IMR-90 (cell line): Measurements from ENCODE around the gene COPZ1. TPM values are rescaled to one million over a fixed set of nuclear protein-coding genes. Genes with fewer than 3 reads are reported as not detected.

Experiments used
- ATAC-seq: fragments of 200-7000 bp; cut with Tn5 transposase; 2 replicates; pipeline ENCODE4 v1.9.1; 2020; ENCODE audit warnings: low read depth, mild to moderate bottlenecking, moderate library complexity
- BruUV-seq: library from RNA; stranded (reverse); fragments of 400-500 nt; replicated peaks from 2 replicates; lab custom pipeline; 2021; lab: Mats Ljungman, UMichigan
- CTCF ChIA-PET: fragments of 300-600 bp; formaldehyde crosslinking; extraction: SDS; loops from one replicate; lab custom pipeline; 2021; ENCODE audit warnings: antibody characterized with exemption; lab: Yijun Ruan, JAX
- POLR2A ChIA-PET: fragments of 300-600 bp; sonication (Branson Sonifier 250); formaldehyde crosslinking; loops from one replicate; lab custom pipeline; 2022; ENCODE audit warnings: antibody characterized with exemption; ENCODE audit not compliant: unreplicated experiment; lab: Charles Lee
- DNase-seq: peaks from one replicate; pipeline ENCODE4 v3.0.0; 2013
- H2AFZ ChIP-seq: replicated peaks from 2 replicates; pipeline ENCODE3; 2013; ENCODE audit warnings: low read length, mild to moderate bottlenecking; ENCODE audit not compliant: poor library complexity
- H2AK5ac ChIP-seq: 2 replicates; pipeline ENCODE4 v1.6.1; 2013; ENCODE audit warnings: low read depth, low read length, inconsistent platforms
- H2AK9ac ChIP-seq: replicated peaks from 2 replicates; pipeline ENCODE3; 2013; ENCODE audit warnings: mild to moderate bottlenecking, low read depth, low read length, moderate library complexity; ENCODE audit not compliant: poor library complexity
- H2BK120ac ChIP-seq: 2 replicates; pipeline ENCODE4 v1.6.1; 2013; ENCODE audit warnings: low read depth, low read length, inconsistent platforms
- H2BK15ac ChIP-seq: 3 replicates; pipeline ENCODE4 v1.6.1; 2013; ENCODE audit warnings: low read depth, low read length, inconsistent platforms
- H2BK20ac ChIP-seq: 2 replicates; pipeline ENCODE4 v1.6.1; 2013; ENCODE audit warnings: low read depth, mild to moderate bottlenecking, inconsistent platforms, low read length, moderate library complexity
- H2BK5ac ChIP-seq: 2 replicates; pipeline ENCODE4 v1.6.1; 2013; ENCODE audit warnings: mild to moderate bottlenecking, low read depth, low read length, inconsistent platforms; ENCODE audit not compliant: poor library complexity, severe bottlenecking
- H3K14ac ChIP-seq: replicated peaks from 2 replicates; pipeline ENCODE4 v1.6.1; 2013; ENCODE audit warnings: low read depth, low read length, inconsistent platforms
- H3K18ac ChIP-seq: 2 replicates; pipeline ENCODE4 v1.6.1; 2013; ENCODE audit warnings: low read depth, low read length, control low read depth
- H3K23ac ChIP-seq: 2 replicates; pipeline ENCODE4 v1.6.1; 2013; ENCODE audit warnings: low read depth, low read length, inconsistent platforms
- H3K27ac ChIP-seq: 2 replicates; pipeline ENCODE4 v1.5.1; 2013; ENCODE audit warnings: mild to moderate bottlenecking, control low read depth, low read length; ENCODE audit not compliant: insufficient read depth
- H3K27me3 ChIP-seq: 2 replicates; pipeline ENCODE4 v1.6.1; 2013; ENCODE audit warnings: low read length; ENCODE audit not compliant: control insufficient read depth, insufficient read depth
- H3K36me3 ChIP-seq: 2 replicates; pipeline ENCODE4 v1.6.1; 2013; ENCODE audit warnings: low read length, mixed read lengths; ENCODE audit not compliant: control insufficient read depth, insufficient read depth
- H3K4ac ChIP-seq: 2 replicates; pipeline ENCODE4 v1.6.1; 2013; ENCODE audit warnings: low read depth, low read length, inconsistent platforms
- H3K4me1 ChIP-seq: 2 replicates; pipeline ENCODE4 v1.6.1; 2013; ENCODE audit warnings: low read length, mixed read lengths; ENCODE audit not compliant: control insufficient read depth, insufficient read depth
- H3K4me2 ChIP-seq: 2 replicates; pipeline ENCODE4 v1.6.1; 2013; ENCODE audit warnings: low read depth, mild to moderate bottlenecking, control low read depth, low read length, moderate library complexity
- H3K4me3 ChIP-seq: 2 replicates; pipeline ENCODE4 v1.5.1; 2013; ENCODE audit warnings: low read depth, mild to moderate bottlenecking, control low read depth, low read length, moderate library complexity; ENCODE audit not compliant: insufficient read depth
- H3K56ac ChIP-seq: 2 replicates; pipeline ENCODE4 v1.6.1; 2013; ENCODE audit warnings: low read length, inconsistent platforms; ENCODE audit not compliant: insufficient read depth; ENCODE audit errors: extremely low read depth
- H3K79me1 ChIP-seq, 2 experiments: 2 replicates each; pipeline ENCODE4 v1.6.1; 2013; ENCODE audit warnings: low read length in 2 of 2, inconsistent platforms in 1 of 2, low read depth in 1 of 2
- H3K9ac ChIP-seq: 2 replicates; pipeline ENCODE4 v1.6.1; 2013; ENCODE audit warnings: low read depth, low read length, control low read depth
- H3K9me1 ChIP-seq: 2 replicates; pipeline ENCODE4 v1.6.1; 2013; ENCODE audit warnings: low read length, inconsistent platforms; ENCODE audit not compliant: insufficient read depth
- H3K9me3 ChIP-seq: 2 replicates; pipeline ENCODE4 v1.6.1; 2013; ENCODE audit warnings: low read length; ENCODE audit not compliant: control insufficient read depth, insufficient read depth
- H4K20me1 ChIP-seq: 2 replicates; pipeline ENCODE4 v1.6.1; 2013; ENCODE audit warnings: low read length, inconsistent platforms; ENCODE audit not compliant: insufficient read depth
- H4K5ac ChIP-seq: 2 replicates; pipeline ENCODE4 v1.6.1; 2013; ENCODE audit warnings: mild to moderate bottlenecking, low read depth, low read length, control low read depth
- H4K8ac ChIP-seq, 2 experiments: 2 replicates each; pipeline ENCODE4 v1.6.1; 2013; ENCODE audit warnings: low read depth in 2 of 2, low read length in 2 of 2, control low read depth in 1 of 2, inconsistent platforms in 1 of 2
- H4K91ac ChIP-seq: 2 replicates; pipeline ENCODE4 v1.6.1; 2013; ENCODE audit warnings: low read depth, low read length, inconsistent platforms; ENCODE audit not compliant: insufficient read depth
- CEBPB ChIP-seq: IDR thresholded peaks from 2 replicates; pipeline ENCODE4 v1.6.1; 2012; ENCODE audit warnings: low read depth, low read length, improper control_type of control experiment
- CHD1 ChIP-seq: IDR thresholded peaks from 2 replicates; pipeline ENCODE4 v1.6.1; 2012; ENCODE audit warnings: low read depth, low read length, improper control_type of control experiment
- FOS ChIP-seq: fragments of 150-350 bp; IDR thresholded peaks from 2 replicates; pipeline ENCODE4 v1.6.1; 2016; ENCODE audit warnings: low read depth, low read length
- MAFK ChIP-seq: IDR thresholded peaks from 2 replicates; pipeline ENCODE4 v1.6.1; 2012; ENCODE audit warnings: low read depth, low read length, improper control_type of control experiment
- NFE2L2 ChIP-seq: fragments of 150-350 bp; IDR thresholded peaks from 2 replicates; pipeline ENCODE4 v1.6.1; 2016; ENCODE audit warnings: low read depth, mild to moderate bottlenecking, low read length
- RFX5 ChIP-seq: IDR thresholded peaks from 2 replicates; pipeline ENCODE4 v1.8.0; 2012; ENCODE audit warnings: low read depth, mild to moderate bottlenecking, low read length, moderate library complexity
- WGBS, 2 experiments: methylation state at CpG; one replicate each; pipeline versions ENCODE4 v1.1.5 to v1.1.7; 2013; ENCODE audit warnings: missing lambda C conversion rate in 2 of 2; ENCODE audit not compliant: insufficient read length in 1 of 2; ENCODE audit errors: extremely low coverage in 2 of 2; 5-methylcytosine and 5-hydroxymethylcytosine counted together
- dilution Hi-C: fragments of 300-500 bp; cut with HindIII; formaldehyde crosslinking; loops from one replicate; pipeline ENCODE4 v1.14.3; 2018; ENCODE audit warnings: low sequenced_read_pairs; ENCODE audit not compliant: unreplicated experiment
- in situ Hi-C: fragments of 300-500 bp; cut with MboI; formaldehyde crosslinking; loops from 3 replicates; pipeline ENCODE4 v1.14.3; 2019; ENCODE audit warnings: low sequenced_read_pairs, inconsistent platforms, mixed read lengths
- intact Hi-C: fragments of 100-400 bp; cut with micrococcal nuclease; formaldehyde crosslinking; loops from 2 replicates; pipeline ENCODE4 v1.10.0; 2022
- polyA plus RNA-seq, 3 experiments: library from polyadenylated mRNA; depleted of rRNA; stranded (reverse); fragments of >200 nt; gene quantifications; 2 replicates each; pipeline ENCODE4 v1.2.3, GENCODE V29; 2012; ENCODE audit warnings: low replicate concordance in 1 of 3
- total RNA-seq: library from RNA; depleted of rRNA; stranded (reverse); fragments of >200 nt; gene quantifications from 2 replicates; pipeline ENCODE4 v1.2.3, GENCODE V29; 2012
- TF ChIP-seq, protein P1 (sequence below): conservative IDR thresholded peaks from 2 replicates; pipeline ENCODE4 v1.5.1; 2012; ENCODE audit warnings: mild to moderate bottlenecking, low read depth, low read length, improper control_type of control experiment

The COPZ1 gene
- total and polyA plus RNA-seq, 2 of the 4 experiments (the other 2 are of a cell fraction), result 187 to 382 TPM

DNA sequence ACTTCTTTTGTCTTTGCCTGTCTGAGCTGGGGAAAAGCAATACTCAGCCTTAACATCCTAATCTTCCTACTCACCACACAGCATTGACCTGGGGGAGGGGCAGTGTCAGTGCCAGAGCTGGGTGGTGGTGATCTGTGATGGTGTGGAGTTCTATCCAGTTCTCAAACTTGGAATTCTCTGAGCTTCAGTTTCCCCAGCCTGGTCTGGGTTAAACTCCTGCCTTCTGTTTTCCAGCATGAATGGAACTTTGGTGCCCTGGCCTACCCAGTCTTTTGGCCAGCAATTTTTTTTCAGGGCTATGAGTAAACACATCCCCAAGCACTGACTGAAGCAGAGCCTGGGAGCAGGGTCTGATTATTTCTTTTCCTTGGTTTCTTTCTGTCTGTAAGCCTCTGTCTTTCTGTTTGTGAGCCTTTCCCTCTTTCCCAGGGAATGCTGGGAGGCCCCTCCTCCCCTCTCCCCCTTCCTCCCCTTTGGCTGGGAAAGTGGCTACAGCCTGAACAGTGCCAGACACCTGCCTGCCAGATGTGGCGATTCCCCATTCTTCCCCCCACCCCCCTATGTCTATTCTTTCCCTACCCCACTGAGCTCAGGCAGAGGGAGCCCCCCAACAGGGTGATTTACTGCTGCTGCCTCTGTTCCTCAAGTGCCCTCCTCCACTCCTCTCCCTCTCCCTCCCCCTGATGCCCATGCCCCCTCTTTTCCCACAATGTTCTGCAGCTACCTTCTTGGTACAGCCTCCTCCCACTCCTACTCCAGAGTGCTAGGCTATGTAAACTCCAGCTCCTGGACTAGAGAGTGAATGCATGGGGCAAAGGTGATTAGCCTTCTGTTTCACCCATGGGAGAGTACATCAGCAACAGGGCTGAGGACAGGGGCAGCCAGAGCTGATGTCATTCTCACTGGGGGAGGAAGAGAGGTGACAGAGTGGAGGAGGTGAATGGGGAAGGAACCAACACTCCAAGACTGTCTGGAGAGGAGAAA is 28.3 kb downstream of the COPZ1 start:
- no peaks in the 10 kb centered on the region for H3K27me3 ChIP-seq
- dilution Hi-C loops, result no loop called here
- 0 out of 2 replicates have a peak overlapping the region, but pooled peaks have one; percentile 4 for H4K91ac ChIP-seq
- ATAC-seq (peak; percentile 73), DNase-seq (peak; percentile 72)
- peak overlapping the region; percentile 13; the same call in 1 of the 2 replicates for H3K18ac ChIP-seq
- H4K8ac ChIP-seq, result peak overlapping the region in 1 of 2 experiments; percentile 62; a peak in 2 of 4 replicates
- no CpG with 5 or more reads among the region's 1 CpG for WGBS, 2 experiments
- H3K23ac ChIP-seq, result peak overlapping the region; percentile 19
- TF ChIP-seq CEBPB (no peak), FOS (no peak), MAFK (no peak), RFX5 (no peak), NFE2L2 (no peak), CHD1 (no peak)
- TF ChIP-seq, protein P1, sequence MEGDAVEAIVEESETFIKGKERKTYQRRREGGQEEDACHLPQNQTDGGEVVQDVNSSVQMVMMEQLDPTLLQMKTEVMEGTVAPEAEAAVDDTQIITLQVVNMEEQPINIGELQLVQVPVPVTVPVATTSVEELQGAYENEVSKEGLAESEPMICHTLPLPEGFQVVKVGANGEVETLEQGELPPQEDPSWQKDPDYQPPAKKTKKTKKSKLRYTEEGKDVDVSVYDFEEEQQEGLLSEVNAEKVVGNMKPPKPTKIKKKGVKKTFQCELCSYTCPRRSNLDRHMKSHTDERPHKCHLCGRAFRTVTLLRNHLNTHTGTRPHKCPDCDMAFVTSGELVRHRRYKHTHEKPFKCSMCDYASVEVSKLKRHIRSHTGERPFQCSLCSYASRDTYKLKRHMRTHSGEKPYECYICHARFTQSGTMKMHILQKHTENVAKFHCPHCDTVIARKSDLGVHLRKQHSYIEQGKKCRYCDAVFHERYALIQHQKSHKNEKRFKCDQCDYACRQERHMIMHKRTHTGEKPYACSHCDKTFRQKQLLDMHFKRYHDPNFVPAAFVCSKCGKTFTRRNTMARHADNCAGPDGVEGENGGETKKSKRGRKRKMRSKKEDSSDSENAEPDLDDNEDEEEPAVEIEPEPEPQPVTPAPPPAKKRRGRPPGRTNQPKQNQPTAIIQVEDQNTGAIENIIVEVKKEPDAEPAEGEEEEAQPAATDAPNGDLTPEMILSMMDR, result no peak
- peak overlapping the region; percentile 67 for H3K4ac ChIP-seq
- in situ Hi-C loops, result no loop called here
- no TSS peak for BruUV-seq
- ChIA-PET CTCF (interaction anchor here (0.6 to 0.9 kb wide), 3 partner anchors 16 to 152 kb away, joined by 3 to 4 read pairs (median 3); partner anchors contain the start of gene ZNF385A), POLR2A (interaction anchor here (0.5 kb wide), 1 partner anchor 28 kb away, joined by 3 read pairs; the partner anchor contains the start of gene COPZ1)
- peak overlapping the region; percentile 25; the same call in 1 of the 2 replicates for H4K5ac ChIP-seq
- H2BK20ac ChIP-seq, result peak overlapping the region; percentile 21; the same call in 1 of the 2 replicates
- H3K4me1 ChIP-seq, result peaks cover 24% of the 10 kb centered on the region
- H3K36me3 ChIP-seq, result peaks cover 26% of the 10 kb centered on the region
- H3K56ac ChIP-seq, result peak overlapping the region; percentile 29; the same call in 1 of the 2 replicates
- H3K9me1 ChIP-seq, result peaks cover 15% of the 10 kb centered on the region; the same call in 1 of the 2 replicates
- H2BK15ac ChIP-seq, result no peak overlapping the region
- peak overlapping the region; percentile 43; the same call in 1 of the 2 replicates for H3K4me2 ChIP-seq
- H3K27ac ChIP-seq, result peak overlapping the region; percentile 66; the same call in 1 of the 2 replicates
- H3K9me3 ChIP-seq, result no peaks in the 10 kb centered on the region
- H3K14ac ChIP-seq, result no peak overlapping the region; the same call in 1 of the 2 replicates
- no peak overlapping the region for H3K4me3 ChIP-seq
- no peak overlapping the region for H2BK120ac ChIP-seq
- H2AFZ ChIP-seq, result peak overlapping the region; percentile 45
- peak overlapping the region; percentile 15 for H2BK5ac ChIP-seq
- intact Hi-C loops, result no loop called here
- no peak overlapping the region for H3K9ac ChIP-seq
- H2AK5ac ChIP-seq, result peak overlapping the region; percentile 49; the same call in 1 of the 2 replicates
- no peaks in the 10 kb centered on the region for H4K20me1 ChIP-seq
- H2AK9ac ChIP-seq, result peak overlapping the region; percentile 56
- peaks cover 0 to 8% of the 10 kb centered on the region in 2 experiments; a peak in 2 of 4 replicates for H3K79me1 ChIP-seq
